H1 (cell line): ENCODE data around the gene FOXA2. TPM values are rescaled to one million over a fixed set of nuclear protein-coding genes. Genes with fewer than 3 reads are reported as not detected.

Experiments
- CTCF ChIA-PET: fragments of 300-600 bp; sonication (Branson Sonifier 250); formaldehyde crosslinking; loops from one replicate; lab custom pipeline; 2021; ENCODE audit not compliant: partially characterized antibody; lab: Charles Lee
- POLR2A ChIA-PET: fragments of 300-600 bp; sonication (Branson Sonifier 250); formaldehyde crosslinking; loops from one replicate; lab custom pipeline; 2021; ENCODE audit warnings: inconsistent platforms; ENCODE audit not compliant: partially characterized antibody; lab: Charles Lee
- DNase-seq, 2 experiments: peaks; one replicate each; pipeline versions ENCODE4 v3.0.0 to v3.0.0-alpha.2; 2010 to 2022; ENCODE audit warnings: low spot score in 2 of 2, low read depth in 1 of 2, mixed read lengths in 1 of 2
- FAIRE-seq: peaks from 2 replicates; lab custom pipeline; 2011; peaks lifted over from hg19 to GRCh38; lab: Jason Lieb, UNC
- H2AFZ ChIP-seq: 2 replicates; pipeline ENCODE4 v1.8.1; 2012; ENCODE audit warnings: low read length, inconsistent platforms
- H2AK5ac ChIP-seq: 2 replicates; pipeline ENCODE4 v1.6.1; 2013; ENCODE audit warnings: low read depth, low read length
- H2BK120ac ChIP-seq: replicated peaks from 2 replicates; pipeline ENCODE3; 2013; ENCODE audit warnings: low read depth, low read length, inconsistent platforms
- H2BK12ac ChIP-seq: 2 replicates; pipeline ENCODE4 v1.6.1; 2013; ENCODE audit warnings: low read depth, low read length
- H2BK15ac ChIP-seq: 2 replicates; pipeline ENCODE4 v1.6.1; 2013; ENCODE audit warnings: low read length
- H2BK20ac ChIP-seq: 2 replicates; pipeline ENCODE4 v1.6.1; 2013; ENCODE audit warnings: low read length
- H2BK5ac ChIP-seq: 2 replicates; pipeline ENCODE4 v1.6.1; 2013; ENCODE audit warnings: low read depth, low read length
- H3K14ac ChIP-seq: 2 replicates; pipeline ENCODE4 v1.6.1; 2013; ENCODE audit warnings: inconsistent platforms; ENCODE audit not compliant: insufficient read length
- H3K18ac ChIP-seq: 2 replicates; pipeline ENCODE4 v1.6.1; 2013; ENCODE audit warnings: low read length; ENCODE audit errors: extremely low read depth
- H3K23ac ChIP-seq: 2 replicates; pipeline ENCODE4 v1.6.1; 2013; ENCODE audit warnings: inconsistent platforms; ENCODE audit not compliant: insufficient read length
- H3K23me2 ChIP-seq: 2 replicates; pipeline ENCODE4 v1.6.1; 2013; ENCODE audit warnings: low read depth, low read length
- H3K27ac ChIP-seq: 2 replicates; pipeline ENCODE4 v1.6.1; 2011; ENCODE audit warnings: low read depth, low read length, inconsistent platforms
- H3K27me3 ChIP-seq, 4 experiments: replicated peaks in 1 of 4; 1 replicate in 1 of 4; 2 replicates in 3 of 4; pipeline versions ENCODE4 v1.6.1 to v1.8.1; 2011 to 2013; ENCODE audit warnings: low read length in 3 of 4, mild to moderate bottlenecking in 3 of 4, inconsistent platforms in 2 of 4, mixed read lengths in 2 of 4, moderate library complexity in 1 of 4; ENCODE audit not compliant: control insufficient read depth in 3 of 4, insufficient read depth in 3 of 4; ENCODE audit errors: extremely low read depth in 1 of 4
- H3K36me3 ChIP-seq, 4 experiments: 2 replicates each; pipeline versions ENCODE4 v1.6.1 to v1.8.1; 2011 to 2013; ENCODE audit warnings: mild to moderate bottlenecking in 4 of 4, low read length in 3 of 4, moderate library complexity in 2 of 4, control low read depth in 1 of 4, inconsistent platforms in 1 of 4; ENCODE audit not compliant: insufficient read depth in 4 of 4, control insufficient read depth in 2 of 4
- H3K4ac ChIP-seq: replicated peaks from 2 replicates; pipeline ENCODE3; 2013; ENCODE audit warnings: low read length, low read depth, mixed read lengths, inconsistent platforms; ENCODE audit not compliant: insufficient read length
- H3K4me1 ChIP-seq, 4 experiments: replicated peaks in 1 of 4; 1 replicate in 1 of 4; 2 replicates in 3 of 4; pipeline versions ENCODE4 v1.6.1 to v1.8.1; 2011 to 2013; ENCODE audit warnings: low read length in 3 of 4, inconsistent platforms in 2 of 4, mixed read lengths in 1 of 4; ENCODE audit not compliant: insufficient read depth in 4 of 4, control insufficient read depth in 3 of 4
- H3K4me2 ChIP-seq, 2 experiments: 2 replicates each; pipeline versions ENCODE4 v1.6.1 to v1.8.1; 2011 to 2013; ENCODE audit warnings: low read depth in 2 of 2, low read length in 2 of 2, control low read depth in 1 of 2, inconsistent platforms in 1 of 2, mild to moderate bottlenecking in 1 of 2; ENCODE audit not compliant: insufficient read depth in 1 of 2
- H3K4me3 ChIP-seq, 4 experiments: fragments of 200-600, 300-600 bp in 1 of 4; sonication (generic), shearing (Covaris generic), sonication (Bioruptor Twin) in 1 of 4; 2 replicates each; pipeline versions ENCODE4 v1.5.1 to v1.8.1; 2011 to 2016; ENCODE audit warnings: low read length in 4 of 4, low read depth in 3 of 4, control low read depth in 2 of 4, inconsistent platforms in 2 of 4, mild to moderate bottlenecking in 2 of 4, mixed read lengths in 1 of 4, moderate library complexity in 1 of 4; ENCODE audit not compliant: insufficient read depth in 2 of 4; ENCODE audit errors: extremely low read depth in 1 of 4
- H3K56ac ChIP-seq: replicated peaks from 2 replicates; pipeline ENCODE3; 2013; ENCODE audit warnings: low read depth, mild to moderate bottlenecking, mixed read lengths, low read length, inconsistent platforms; ENCODE audit not compliant: insufficient read length
- H3K79me1 ChIP-seq: 2 replicates; pipeline ENCODE4 v1.6.1; 2013; ENCODE audit warnings: low read depth, low read length, control low read depth
- H3K79me2 ChIP-seq, 2 experiments: 2 replicates each; pipeline versions ENCODE4 v1.6.1 to v1.8.1; 2012 to 2013; ENCODE audit warnings: low read length in 2 of 2, mild to moderate bottlenecking in 2 of 2, inconsistent platforms in 1 of 2; ENCODE audit not compliant: insufficient read depth in 2 of 2, control insufficient read depth in 1 of 2
- H3K9ac ChIP-seq, 4 experiments: replicated peaks in 1 of 4; 1 replicate in 1 of 4; 2 replicates in 3 of 4; pipeline versions ENCODE4 v1.6.1 to v1.8.1; 2011 to 2013; ENCODE audit warnings: low read depth in 3 of 4, low read length in 3 of 4, control low read depth in 2 of 4, mild to moderate bottlenecking in 2 of 4, moderate library complexity in 2 of 4, inconsistent platforms in 1 of 4; ENCODE audit errors: extremely low read depth in 1 of 4
- H3K9me3 ChIP-seq, 2 experiments: 2 replicates each; pipeline versions ENCODE4 v1.6.1 to v1.8.1; 2012 to 2013; ENCODE audit warnings: mild to moderate bottlenecking in 2 of 2, moderate library complexity in 2 of 2, control low read depth in 1 of 2, inconsistent platforms in 1 of 2, low read depth in 1 of 2, low read length in 1 of 2, mixed read lengths in 1 of 2; ENCODE audit not compliant: insufficient read depth in 2 of 2
- H4K20me1 ChIP-seq, 2 experiments: replicated peaks in 1 of 2; 2 replicates each; pipeline versions ENCODE3 to v1.8.1; 2011 to 2013; ENCODE audit warnings: inconsistent platforms in 2 of 2, low read length in 2 of 2, mild to moderate bottlenecking in 1 of 2; ENCODE audit not compliant: insufficient read depth in 2 of 2, control insufficient read depth in 1 of 2
- H4K5ac ChIP-seq: 2 replicates; pipeline ENCODE4 v1.6.1; 2013; ENCODE audit warnings: low read length, low read depth, mixed read lengths, inconsistent platforms; ENCODE audit not compliant: insufficient read length
- H4K8ac ChIP-seq: 2 replicates; pipeline ENCODE4 v1.8.0; 2013; ENCODE audit warnings: mild to moderate bottlenecking, moderate library complexity, low read length, inconsistent platforms; ENCODE audit not compliant: insufficient read depth; ENCODE audit errors: extremely low read depth
- H4K91ac ChIP-seq: replicated peaks from 2 replicates; pipeline ENCODE3; 2013; ENCODE audit warnings: low read length, mixed read lengths, inconsistent platforms; ENCODE audit not compliant: insufficient read length
- EGR1 ChIP-seq: IDR thresholded peaks from 2 replicates; pipeline ENCODE4 v1.6.1; 2011; ENCODE audit warnings: low read depth, low read length, borderline replicate concordance
- POLR2AphosphoS5 ChIP-seq: IDR thresholded peaks from 2 replicates; pipeline ENCODE4 v1.6.1; 2011; ENCODE audit warnings: low read depth, low read length
- TAF1 ChIP-seq: IDR thresholded peaks from 2 replicates; pipeline ENCODE4 v1.6.1; 2011; ENCODE audit warnings: mild to moderate bottlenecking, low read depth, low read length
- TBP ChIP-seq: IDR thresholded peaks from 2 replicates; pipeline ENCODE4 v1.6.1; 2011; ENCODE audit warnings: low read depth, low read length, improper control_type of control experiment
- YY1 ChIP-seq: IDR thresholded peaks from 2 replicates; pipeline ENCODE4 v1.6.1; 2011; ENCODE audit warnings: low read depth, mild to moderate bottlenecking, low read length
- WGBS, 2 experiments: shearing (Covaris generic) in 1 of 2; methylation state at CpG; one replicate each; pipeline versions ENCODE4 v1.1.6 to v1.1.7; 2013 to 2015; ENCODE audit warnings: low lambda C conversion rate in 2 of 2, mixed read lengths in 2 of 2, inconsistent platforms in 1 of 2, low coverage in 1 of 2, missing lambda C conversion rate in 1 of 2; ENCODE audit not compliant: insufficient replicate concordance in 2 of 2, insufficient coverage in 1 of 2, insufficient read length in 1 of 2; ENCODE audit errors: extremely low coverage in 1 of 2, missing lambda C conversion rate in 1 of 2; 5-methylcytosine and 5-hydroxymethylcytosine counted together
- polyA plus RNA-seq, 7 experiments: library from polyadenylated mRNA; depleted of rRNA in 3 of 7; stranded (reverse) in 5 of 7; unstranded in 2 of 7; fragments of >200 nt in 5 of 7; fragments of 200-250 nt in 2 of 7; gene quantifications; 1 replicate in 5 of 7; 2 replicates in 1 of 7; 4 replicates in 1 of 7; pipeline versions ENCODE4 v1.2.1 to v1.2.3, GENCODE V29; 2011 to 2013; ENCODE audit warnings: missing spikeins in 2 of 7, mixed read lengths in 2 of 7
- total RNA-seq: library from RNA; stranded (reverse); fragmentation: NEBNext Ultra II Directional; extraction: Animal tissue kit (Norgen Biotek cat#: 25700); gene quantifications from 2 replicates; pipeline ENCODE4 v1.2.1, GENCODE V29; 2021

Gene FOXA2
- total and polyA plus RNA-seq, 2 of the 8 experiments (the other 6 are each of a cell fraction or from before 2014, with no cell fraction given), result not detected

GRCh38 chr20:22597303-22597702 is 12.9 kb upstream of the FOXA2 start:
- no peak overlapping the region for H2AFZ ChIP-seq
- POLR2A ChIA-PET, result no interaction called here
- CTCF ChIA-PET, result interaction anchor here (0.6 to 5.8 kb wide), 5 partner anchors 11 to 493 kb away, joined by 3 to 43 read pairs (median 5); partner anchors contain the start of gene FOXA2

More at GRCh38 chr20:22597303-22597702, 12.9 kb upstream of the FOXA2 start:
- DNase-seq (no peak), FAIRE-seq (no peak)
- Histone ChIP-seq H4K91ac (no peak overlapping the region), H4K5ac (no peak overlapping the region), H2AK5ac (no peak overlapping the region), H3K4ac (no peak overlapping the region), H2BK12ac (no peak overlapping the region), H3K23ac (no peak overlapping the region), H2BK120ac (no peak overlapping the region), H2BK5ac (no peak overlapping the region), H3K9ac (no peak overlapping the region), H3K18ac (no peak overlapping the region), H3K36me3 (no peaks in the 10 kb centered on the region), H3K79me2 (no peaks in the 10 kb centered on the region), H3K4me3 (no peak overlapping the region), H3K4me2 (no peak overlapping the region), H3K9me3 (no peaks in the 10 kb centered on the region), H3K79me1 (no peaks in the 10 kb centered on the region), H4K8ac (no peak overlapping the region), H3K4me1 (no peaks in the 10 kb centered on the region), H2BK20ac (no peak overlapping the region), H4K20me1 (no peaks in the 10 kb centered on the region), H3K23me2 (no peaks in the 10 kb centered on the region; the same call in 1 of the 2 replicates), H3K14ac (no peak overlapping the region), H3K27ac (no peak overlapping the region), H3K56ac (no peak overlapping the region), H3K27me3 (peaks cover 0 to 2% (median 0%) of the 10 kb centered on the region in 4 experiments; a peak in 2 of 7 replicates), H2BK15ac (no peak overlapping the region)
- no peak for TF ChIP-seq TAF1
- no peak for TF ChIP-seq YY1
- no peak for TF ChIP-seq POLR2AphosphoS5
- no peak for TF ChIP-seq EGR1
- no peak for TF ChIP-seq TBP
- 87% methylated on average over 1 of the region's 1 CpG; no CpG with 5 or more reads in 1 of the 2 experiments for WGBS, 2 experiments
